GM19023 (cell line): ENCODE data around the gene CSRP1.

Source experiments
- ATAC-seq: cut with Tn5 transposase; IDR thresholded peaks from one replicate; pipeline ENCODE4 v1.9.1; 2021; ENCODE audit warnings: mild to moderate bottlenecking, moderate library complexity; ENCODE audit not compliant: unreplicated experiment

The CSRP1 gene

DNA sequence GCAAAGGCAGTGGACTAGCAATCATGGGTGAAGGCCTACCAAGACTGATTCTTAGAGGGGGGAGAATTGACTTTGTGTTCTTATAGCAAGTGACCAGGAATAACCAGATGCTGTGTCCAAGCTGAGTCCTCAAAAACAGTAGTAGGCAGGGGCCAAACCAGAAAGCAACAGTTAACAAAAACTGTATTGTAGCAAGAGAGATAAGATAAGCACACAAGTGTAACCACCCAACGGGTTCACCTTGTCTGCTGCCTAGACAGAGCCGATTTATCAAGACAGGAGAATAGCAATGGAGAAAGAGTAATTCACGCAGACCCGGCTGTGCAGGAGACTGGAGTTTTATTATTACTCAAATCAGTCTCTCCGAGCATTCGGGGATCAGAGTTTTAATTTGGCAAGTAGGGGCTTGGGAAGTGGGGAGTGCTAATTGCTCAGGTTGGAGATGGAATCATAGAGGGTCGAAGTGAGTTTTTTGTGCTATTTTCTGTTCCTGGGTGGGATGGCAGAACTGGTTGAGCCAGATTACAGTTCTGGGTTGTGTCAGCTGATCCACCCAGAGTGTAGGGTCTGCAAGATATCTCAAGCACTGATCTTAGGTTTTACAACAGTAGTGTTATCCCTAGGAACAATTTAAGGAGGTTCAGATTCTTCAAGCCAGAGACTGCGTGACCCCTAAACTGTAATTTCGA lies 8.3 kb upstream of the CSRP1 start:
- no peak for ATAC-seq

DNA sequence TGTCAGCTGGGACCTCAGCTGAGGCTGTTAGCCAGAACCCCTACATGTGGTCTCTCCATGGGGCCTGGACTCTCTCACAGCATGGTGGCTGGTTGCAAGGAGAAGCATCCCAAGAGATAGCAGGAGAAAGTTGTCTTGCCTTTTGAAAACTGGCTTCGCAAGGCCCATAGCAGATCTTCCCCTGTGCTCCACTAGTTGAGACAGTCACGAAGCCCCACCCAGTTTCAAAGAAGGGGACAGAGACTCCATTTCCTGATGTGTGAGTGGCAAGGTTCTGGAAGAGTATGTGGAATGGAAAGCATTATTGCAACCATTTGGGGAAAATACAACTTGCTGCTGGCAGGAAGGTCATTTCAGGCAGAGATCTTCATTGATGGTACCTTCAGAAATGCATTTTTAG lies 7.5 kb upstream of the CSRP1 start:
- ATAC-seq, result no peak

DNA sequence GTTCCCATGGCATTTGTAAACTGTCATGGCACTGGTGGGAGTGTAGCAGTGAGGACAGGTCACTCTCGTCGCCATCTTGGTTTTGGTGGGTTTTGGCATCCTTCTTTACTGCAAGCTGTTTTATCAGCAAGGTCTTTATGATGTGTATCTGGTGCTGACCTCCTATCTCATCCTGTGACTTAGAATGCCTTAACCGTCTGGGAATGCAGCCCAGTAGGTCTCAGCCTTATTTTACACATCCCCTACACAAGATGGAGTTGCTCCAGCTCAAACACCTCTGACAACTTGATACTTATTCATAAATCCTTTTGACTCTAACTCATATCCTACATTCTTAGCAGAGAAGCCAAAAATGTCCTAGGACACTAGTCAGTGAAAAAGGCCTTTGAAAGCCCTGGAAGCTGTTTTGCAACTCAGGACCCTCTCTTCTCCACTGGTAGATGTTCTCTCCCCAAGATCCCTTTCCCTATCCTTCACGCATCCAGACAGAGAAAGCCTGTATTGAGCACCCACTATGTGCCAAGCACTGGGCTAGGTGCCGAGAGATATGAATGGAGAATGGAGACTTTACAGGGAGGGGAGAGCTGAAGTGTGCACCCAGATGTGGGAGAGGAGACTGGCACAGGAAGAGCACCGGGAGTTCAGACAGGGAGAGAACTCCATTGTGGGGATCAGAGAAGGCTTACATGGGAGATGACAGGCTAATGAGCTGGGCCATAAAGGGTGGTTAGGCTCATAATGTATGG lies 6.7 kb upstream of the CSRP1 start:
- ATAC-seq, result no peak

DNA sequence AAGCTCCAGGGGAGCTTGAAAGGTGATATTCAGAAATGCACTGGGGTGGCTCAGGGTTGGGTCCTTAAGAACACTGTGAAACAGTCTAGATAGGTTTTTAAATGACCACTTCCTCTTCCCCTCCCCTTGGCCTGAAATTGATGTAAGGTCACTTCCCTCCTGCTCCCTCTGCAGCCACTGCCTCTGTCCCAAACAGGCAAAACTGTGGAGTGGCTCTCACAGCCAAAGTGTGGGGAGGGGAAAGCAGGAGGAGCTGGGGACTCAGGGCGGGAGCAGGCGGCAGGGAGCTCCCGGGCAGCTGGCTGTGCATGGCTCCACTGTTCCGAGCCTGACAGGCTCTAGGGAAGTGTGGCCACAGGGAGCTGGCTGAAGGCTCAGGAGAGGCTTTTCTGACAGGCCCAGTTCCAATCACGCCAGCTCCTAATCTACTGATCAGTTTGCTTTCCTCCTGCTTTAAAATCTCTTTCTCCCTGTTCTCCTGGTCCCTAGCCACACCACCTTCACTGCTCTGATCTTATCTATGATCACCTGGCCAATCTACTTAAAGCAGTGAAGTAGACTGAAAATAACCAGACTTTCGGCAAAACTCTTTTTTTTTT lies 5.1 kb upstream of the CSRP1 start:
- ATAC-seq, result no peak

DNA sequence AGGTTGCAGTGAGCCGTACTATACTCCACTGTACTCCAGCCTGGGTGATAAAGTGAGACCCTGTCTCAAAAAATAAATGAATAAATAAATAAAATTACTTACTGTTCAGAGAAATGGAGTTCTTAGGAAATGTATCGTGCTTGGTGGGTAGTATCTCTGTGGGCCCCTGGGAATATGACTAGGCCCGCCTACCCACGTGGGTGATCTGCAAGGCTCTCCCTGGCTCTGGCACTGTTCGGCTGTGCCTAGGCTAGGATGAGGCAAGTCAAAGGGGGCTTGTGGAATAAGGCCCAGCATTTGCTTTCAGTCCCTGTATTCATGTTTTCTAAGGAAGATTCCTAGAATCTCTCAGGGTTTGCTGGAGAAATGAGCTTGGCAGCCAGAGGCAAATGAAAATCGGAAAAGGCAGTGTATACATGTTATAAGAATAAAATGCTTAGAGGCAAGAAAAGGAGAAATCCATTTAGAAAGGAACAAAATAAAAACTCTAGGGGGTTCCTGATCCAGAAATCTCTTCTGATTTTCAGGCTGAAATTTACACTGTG lies 4.5 kb upstream of the CSRP1 start:
- no peak for ATAC-seq

DNA sequence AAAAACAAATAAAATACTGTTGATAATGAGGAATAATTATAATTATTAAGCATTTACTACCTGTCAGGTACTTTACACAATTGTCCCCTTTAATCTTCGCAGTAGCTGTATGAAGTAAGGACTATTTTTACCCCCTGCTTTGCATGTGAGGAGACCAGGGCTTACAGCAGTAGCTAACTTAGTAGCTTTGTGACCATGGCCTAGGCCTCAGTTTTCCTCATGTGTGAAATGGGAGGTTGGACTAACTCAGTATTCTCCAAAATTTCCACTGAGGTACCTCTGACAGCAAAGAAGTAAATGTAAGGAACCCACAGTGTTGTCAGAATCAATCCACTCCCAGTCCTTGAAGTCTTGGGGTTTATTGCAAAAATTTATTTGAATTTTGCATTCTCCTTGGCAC lies 3.8 kb upstream of the CSRP1 start:
- ATAC-seq, result no peak

DNA sequence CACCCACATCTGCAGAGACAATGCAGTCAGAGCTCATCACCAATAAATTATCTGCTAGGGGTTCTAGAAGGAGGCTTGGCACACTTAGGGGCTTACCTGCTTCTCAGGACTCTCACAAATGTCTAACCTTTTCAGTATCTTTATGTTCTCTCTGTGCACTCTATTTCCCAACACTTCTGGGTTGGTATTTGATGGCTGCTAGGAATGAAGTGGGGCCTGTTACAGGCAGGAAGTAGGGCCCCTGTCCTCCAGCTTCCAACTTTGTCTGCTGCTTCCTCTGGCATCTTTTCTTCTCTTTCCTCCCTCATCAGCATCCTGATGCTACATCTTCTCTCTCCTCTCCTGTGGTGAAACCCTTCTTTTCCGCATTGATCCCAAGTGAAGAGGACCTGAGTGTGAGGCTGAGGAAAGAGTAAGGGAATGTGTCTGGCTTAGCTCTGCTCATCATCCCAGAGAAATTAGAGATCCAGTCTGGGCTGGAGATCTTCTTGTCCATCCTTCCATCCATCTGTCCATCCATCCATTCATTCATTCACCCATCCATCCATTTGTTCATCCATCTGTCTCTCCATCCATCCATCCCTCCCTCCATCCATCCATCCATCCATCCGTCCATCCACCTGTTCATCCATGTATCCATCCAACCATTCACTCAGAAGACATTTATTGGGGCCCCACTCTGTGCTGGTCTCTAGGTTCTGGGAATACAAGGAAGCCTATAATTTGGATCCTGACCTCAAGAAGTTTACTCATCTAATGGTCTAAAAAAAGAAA lies 2.9 kb upstream of the CSRP1 start:
- no peak for ATAC-seq

DNA sequence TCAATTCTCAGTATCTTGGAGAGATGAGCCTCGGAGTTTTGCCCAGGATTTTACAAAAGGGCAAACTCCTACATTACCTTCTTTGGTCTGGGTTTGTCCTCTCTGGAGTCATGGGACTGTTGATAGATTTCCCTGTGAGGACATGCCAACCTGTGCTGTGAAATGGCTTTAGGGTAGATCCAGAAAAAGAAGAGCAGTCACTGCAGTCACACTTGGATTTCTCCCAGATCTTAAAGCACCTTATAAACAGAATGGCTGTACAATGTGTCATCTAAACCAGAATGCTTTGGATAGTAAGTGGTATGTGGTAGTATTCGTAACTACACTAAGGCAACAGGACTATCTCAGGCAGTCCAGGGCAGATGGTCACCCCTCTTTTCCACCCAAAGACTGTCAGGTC lies 1.9 kb upstream of the CSRP1 start:
- no peak for ATAC-seq

DNA sequence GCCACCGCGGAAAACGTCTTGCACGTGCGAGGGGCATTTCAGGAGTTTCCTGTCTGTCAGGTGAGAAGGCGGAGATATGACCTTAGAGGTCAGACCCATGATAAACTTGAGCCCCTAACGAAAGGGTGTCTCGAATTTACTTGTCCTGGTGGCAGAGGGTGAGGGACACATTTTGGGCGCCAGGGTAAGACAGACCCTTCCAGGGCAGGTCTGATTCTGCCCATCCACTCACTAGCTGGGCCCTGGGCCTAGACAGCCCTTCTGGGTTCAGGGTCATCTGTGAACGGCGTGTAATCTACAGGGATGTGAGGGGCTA lies 395 bp upstream of the CSRP1 start:
- ATAC-seq, result peak; percentile 18

DNA sequence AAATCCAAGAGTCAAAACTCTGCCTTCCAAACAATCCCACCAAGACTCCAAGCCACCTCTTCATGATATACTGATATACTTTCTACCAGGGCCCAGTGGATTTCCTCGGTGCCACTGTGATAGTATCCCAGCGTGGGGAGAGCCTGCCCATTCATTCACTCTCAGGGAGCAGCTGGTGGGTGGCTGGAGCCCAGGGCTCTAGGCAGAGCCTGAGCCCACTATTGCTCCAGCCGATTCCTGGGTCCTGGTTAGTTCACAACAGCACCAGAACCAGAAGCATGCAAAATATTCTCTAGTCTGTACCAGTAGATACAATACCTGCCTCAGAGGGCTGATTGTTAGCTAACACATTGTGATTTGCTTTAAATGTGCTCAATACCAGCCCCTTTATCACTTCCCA lies 831 bp downstream of the CSRP1 start:
- ATAC-seq, result no peak

DNA sequence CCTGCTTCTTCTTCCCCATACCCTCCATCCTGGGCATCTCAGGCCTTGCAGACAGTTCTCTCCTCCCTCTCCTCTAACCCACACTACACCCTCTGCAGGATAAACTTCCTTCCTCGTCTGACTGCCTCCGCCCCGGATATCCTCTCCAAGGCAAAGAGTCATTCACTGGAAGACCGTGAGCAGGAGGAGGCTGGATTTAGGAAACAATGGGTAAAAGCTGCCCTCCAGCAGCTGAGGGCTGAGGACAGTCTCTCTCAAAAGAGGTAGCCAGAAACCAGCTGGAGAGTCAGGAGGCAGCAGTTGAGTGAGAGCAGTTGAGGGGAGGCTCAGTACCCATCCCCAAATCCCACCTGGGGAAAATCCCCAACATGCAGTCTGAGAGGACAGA lies 1.4 kb downstream of the CSRP1 start:
- ATAC-seq, result no peak

DNA sequence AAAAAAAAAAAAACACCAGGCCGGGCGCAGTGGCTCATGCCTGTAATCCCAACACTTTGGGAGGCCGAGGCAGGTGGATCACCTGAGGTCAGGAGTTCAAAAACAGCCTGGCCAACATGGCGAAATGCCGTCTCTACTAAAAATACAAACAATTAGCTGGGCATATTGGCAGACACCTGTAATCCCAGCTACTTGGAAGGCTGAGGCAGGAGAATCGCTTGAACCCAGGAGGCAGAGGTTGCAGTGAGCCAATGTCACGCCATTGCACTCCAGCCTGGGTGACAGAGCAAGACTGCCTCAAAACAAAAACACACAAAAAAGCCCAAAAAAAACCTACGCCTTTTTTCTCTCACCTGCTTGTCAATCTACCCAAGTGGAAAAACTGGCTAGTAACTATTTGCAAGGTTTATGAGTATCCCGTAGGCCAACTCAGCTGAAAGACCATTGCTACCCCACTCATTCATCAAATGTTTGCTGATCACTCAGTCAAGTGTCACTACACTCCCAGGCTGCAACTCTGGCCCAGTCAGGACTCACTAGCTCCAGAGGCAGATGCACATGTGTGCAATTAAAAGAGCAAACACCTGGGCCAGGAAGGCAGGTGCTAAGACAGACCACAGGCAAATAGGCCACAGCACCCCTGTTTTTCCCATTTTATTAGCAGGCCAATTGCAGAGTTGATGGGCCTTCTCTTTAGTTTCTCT lies 2.0 kb downstream of the CSRP1 start:
- no peak for ATAC-seq

DNA sequence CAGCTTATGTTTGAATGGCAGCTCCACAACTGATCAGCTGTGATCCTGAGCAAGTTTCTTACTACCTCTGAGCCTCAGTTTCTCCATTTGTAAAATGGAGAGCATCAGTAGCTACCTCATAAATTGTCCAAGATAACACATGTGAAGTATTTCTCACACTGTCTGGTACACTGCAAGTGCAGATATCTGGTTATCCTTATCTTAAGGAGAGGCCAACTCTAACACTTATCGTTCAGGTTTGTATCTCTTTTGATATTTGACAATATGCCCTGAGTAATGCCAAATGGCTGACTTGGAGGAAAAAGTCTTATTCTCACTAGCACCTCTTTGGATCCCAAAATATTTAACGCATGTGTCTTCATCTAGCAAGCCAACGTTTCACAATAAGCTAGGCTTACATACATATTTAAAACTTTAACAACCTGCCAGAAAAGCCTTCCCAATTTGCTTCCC lies 2.7 kb downstream of the CSRP1 start:
- ATAC-seq, result no peak

DNA sequence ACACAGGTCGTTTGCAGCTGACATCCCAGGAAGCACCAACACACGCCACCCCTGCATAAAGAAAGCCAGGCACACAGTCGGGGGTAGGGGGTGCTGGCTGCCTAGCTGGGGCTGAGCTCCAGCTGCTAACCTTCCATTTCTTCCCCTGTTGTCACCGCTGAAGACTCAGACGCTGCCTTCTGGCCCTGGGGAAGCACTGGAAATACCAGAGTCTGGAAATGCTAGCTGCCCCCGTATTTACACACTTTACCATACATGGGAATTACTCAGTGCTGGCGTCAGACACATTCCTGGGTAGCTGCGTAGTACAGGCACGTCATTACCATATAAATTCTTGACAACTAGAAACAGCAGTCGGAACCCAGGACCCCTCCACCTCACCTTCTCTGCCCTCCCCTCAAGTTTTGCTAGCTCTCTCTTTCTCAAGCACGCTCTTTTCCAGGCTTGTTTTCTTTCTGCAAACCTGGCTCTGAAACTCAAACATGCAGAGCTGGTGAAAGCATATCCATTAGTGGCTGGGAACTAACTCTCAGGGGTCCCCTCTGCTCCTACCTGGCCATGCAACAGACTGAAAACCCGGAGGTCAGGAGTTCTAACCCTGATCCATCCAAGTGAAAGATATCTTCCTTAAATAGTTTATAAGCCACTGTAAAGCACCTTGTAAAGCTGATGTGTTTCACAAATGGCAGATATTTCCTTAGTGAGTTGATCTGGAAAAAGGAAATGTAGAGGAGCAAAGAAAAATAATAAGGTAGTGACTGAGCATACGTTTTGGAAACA lies 3.3 kb downstream of the CSRP1 start:
- no peak for ATAC-seq

DNA sequence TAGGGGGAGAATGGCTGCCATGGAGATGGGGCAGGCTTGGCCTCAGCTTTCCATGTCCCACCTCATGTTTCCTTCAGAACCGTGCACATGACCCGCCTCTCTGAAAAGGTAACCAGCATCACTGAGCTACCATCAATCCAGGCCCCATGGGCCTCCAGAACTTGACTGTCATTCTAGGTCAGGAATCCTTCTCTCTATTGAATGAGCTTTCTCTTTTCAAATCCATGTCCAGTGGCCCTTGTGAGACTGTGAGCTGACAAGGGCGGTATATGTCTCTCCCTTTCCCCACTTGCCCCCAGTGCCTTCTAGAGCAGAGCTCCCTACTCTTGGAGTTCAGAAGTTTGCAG lies 4.4 kb downstream of the CSRP1 start:
- no peak for ATAC-seq

DNA sequence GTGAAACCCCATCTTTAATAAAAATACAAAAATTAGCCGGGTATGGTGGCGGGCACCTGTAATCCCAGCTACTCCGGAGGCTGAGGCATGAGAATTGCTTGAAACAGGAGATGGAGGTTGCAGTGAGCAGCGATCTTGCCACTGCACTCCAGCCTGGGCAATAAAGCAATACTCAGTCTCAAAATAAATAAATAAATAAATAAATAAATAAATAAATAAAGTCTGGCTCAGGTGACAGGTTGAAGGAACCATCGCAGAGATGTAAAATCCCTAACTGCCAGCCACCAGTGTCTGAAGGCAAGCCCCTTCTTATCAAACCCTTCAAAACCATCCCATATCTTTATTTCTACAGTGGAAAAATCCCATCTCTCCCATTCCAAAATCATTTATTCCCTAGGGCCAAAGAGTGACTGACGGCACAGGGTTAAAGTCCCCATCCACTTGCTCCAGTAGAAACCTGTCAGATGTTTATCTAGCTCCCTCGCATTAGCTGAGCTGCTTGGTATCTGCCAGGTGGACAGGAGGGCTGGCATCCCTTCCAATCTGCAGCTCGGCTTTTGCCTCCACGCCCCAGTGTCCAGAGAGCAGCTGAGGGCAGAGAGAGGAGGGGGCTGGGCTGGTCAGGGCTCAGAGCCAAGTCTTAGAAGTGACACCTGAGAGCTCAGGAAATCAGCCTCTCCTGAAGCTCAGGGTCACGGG lies 5.0 kb downstream of the CSRP1 start:
- no peak for ATAC-seq

DNA sequence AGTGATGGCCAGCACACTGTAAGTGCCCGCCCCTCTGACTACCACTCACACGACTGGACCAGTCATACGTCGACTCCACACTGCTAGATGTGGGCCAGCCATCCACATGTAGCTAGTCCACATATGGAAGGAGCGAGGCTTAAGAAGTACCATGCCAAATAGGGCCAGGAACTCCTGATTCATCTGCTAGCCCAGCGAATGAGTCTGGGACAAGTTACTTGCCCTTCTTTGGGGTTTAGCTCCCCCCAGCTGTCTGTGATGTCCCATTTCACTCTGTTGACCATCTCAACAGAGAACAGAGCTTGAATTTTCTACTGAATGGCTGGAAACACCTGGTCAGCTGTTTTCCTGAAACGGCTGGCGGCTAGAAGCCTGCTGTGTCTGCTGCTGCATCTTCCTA lies 5.8 kb downstream of the CSRP1 start:
- ATAC-seq, result no peak

DNA sequence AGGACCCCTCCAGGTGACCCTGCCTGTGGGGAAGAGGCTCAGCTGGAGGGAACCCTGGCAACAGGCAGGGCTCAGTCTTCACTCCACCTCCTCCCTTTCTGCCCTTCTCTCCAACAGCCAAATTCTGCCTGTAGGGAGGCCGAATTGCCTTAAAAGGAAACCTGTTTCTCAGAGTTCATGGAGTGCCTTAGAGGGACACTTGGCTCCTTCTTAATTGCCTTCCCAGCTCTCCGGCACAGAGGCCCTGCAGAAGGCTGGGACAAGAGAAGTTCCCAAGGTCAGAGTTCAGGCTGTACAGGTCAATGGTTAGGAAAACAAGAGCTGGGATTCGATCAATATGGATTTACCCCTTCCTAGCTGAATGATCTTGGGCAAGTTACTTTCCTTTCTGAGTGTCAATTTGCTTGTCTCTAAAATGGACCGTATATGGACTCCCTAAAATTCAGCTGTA lies 6.2 kb downstream of the CSRP1 start:
- no peak for ATAC-seq
